ENCODE results near the gene RERGL.
A peak's percentile ranks its signal among the peaks of the same experiment; 100 is the strongest.

The RERGL gene, protein sequence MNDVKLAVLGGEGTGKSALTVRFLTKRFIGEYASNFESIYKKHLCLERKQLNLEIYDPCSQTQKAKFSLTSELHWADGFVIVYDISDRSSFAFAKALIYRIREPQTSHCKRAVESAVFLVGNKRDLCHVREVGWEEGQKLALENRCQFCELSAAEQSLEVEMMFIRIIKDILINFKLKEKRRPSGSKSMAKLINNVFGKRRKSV

DNA sequence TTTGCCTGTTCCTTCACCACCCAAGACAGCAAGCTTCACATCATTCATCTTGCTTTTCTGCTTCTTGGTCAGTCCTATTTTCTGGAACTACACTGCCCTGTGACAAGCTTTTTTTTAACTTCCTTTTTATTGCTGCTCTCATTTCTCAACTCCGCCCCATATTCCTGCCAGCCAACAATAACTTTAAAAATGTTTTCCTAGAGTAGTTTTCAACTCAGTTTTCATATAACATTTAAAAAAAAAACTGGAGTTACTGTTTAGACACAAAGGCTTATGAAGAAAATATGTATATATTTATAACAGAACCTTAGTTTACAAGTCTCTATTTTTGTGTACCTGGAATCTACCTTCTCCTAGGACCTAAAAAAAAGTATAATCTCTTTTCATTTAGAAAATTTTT, at the start of gene RERGL:
Gene RERGL (minus strand): TSS at position 101 of the 400 bp plus-strand sequence. CDS start 53 bp downstream, at position 48.
- no peak within 1 kb of the TSS for H3K27ac ChIP-seq
- H4K20me1 ChIP-seq: no peaks in the 10 kb centered on the region
- no peak within 1 kb of the TSS for H3K4me2 ChIP-seq
- H3K4me1 ChIP-seq: peaks cover 7% of the 10 kb centered on the region; the same call in 1 of the 2 replicates
- H3K9me3 ChIP-seq: no peaks in the 10 kb centered on the region
- no peak within 1 kb of the TSS for H3K9ac ChIP-seq
- H3K36me3 ChIP-seq: no peaks in the 10 kb centered on the region
- H3K4me3 ChIP-seq: no peak within 1 kb of the TSS
- no peak for TF ChIP-seq Cebpa-rat (IDR thresholded peaks at IDR 0.05)
- no peaks in the 10 kb centered on the region for H3K27me3 ChIP-seq

DNA sequence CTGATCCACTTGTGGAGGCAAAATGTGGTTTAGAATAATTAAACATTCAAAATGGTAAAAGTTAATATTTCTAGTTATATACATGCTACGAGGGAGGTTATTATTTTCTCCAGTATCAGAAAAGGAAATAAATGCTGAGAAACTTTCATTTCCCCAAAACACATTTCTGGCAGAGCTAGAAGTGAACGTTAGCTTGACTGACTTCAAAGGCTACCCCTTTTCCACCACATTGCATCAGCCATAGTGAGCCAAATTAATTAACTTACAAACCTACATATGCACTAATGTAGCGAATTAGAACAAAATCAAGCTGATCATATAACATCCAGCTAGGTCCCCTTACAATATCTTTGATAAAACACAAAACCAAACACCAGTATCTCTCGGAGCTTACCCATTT, 49.3 kb upstream of the RERGL start:
- H4K20me1 ChIP-seq: no peaks in the 10 kb centered on the region
- H3K27me3 ChIP-seq: no peaks in the 10 kb centered on the region
- no peaks in the 10 kb centered on the region for H3K36me3 ChIP-seq
- no peak for TF ChIP-seq Cebpa-rat (IDR thresholded peaks at IDR 0.05)
- peaks cover 24% of the 10 kb centered on the region for H3K4me1 ChIP-seq
- peak overlapping the region; percentile 51 for H3K9ac ChIP-seq
- H3K9me3 ChIP-seq: no peaks in the 10 kb centered on the region
- peak overlapping the region; percentile 81 for H3K27ac ChIP-seq
- H3K4me3 ChIP-seq: no peak overlapping the region
- peak overlapping the region; percentile 58 for H3K4me2 ChIP-seq

DNA sequence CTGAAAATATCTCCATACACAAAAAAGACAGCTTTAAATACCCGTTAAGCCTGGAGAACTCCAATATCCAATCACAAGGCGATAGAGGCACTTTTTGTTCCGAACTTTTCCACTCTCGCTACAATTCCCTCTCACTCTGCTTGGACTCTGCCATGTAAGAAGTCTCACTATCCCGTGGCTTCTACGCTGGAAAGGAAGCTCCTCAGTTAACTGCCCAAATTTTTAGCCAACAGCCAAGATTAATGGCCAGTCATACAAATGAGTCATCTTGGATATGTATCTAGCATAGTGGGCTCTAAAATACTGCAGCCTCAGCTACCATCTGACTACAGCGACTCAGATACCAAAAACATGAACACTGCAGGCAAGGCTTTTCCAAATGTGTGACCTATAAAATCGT, 45.5 kb upstream of the RERGL start:
- Histone ChIP-seq H3K4me2 (no peak overlapping the region), H3K9me3 (no peaks in the 10 kb centered on the region), H3K9ac (no peak overlapping the region)

DNA sequence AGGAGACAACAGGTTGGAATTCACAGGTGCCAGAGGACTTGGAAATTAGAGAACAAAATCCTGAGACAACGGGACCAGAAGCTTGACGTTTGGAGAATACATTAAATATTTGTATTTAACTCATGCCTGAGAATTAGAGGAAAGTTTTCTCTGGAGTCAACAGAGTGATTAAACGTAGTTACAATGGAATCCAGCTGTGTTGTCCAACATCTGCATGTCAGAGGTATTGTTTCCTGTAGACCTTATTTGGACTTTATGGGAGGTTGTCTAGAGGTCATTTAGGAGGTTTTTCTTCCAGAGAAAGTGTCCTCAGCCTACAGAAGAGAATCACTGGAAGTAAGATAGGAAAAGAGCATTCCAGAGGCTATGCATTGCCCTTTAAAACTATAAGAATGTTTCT, 45.1 kb upstream of the RERGL start:
- no peak overlapping the region for H3K9ac ChIP-seq
- no peaks in the 10 kb centered on the region for H3K27me3 ChIP-seq
- H3K36me3 ChIP-seq: no peaks in the 10 kb centered on the region
- TF ChIP-seq Cebpa-rat (IDR thresholded peaks at IDR 0.05): no peak
- H3K4me3 ChIP-seq: no peak overlapping the region
- H4K20me1 ChIP-seq: no peaks in the 10 kb centered on the region
- no peak overlapping the region for H3K27ac ChIP-seq
- peaks cover 24% of the 10 kb centered on the region for H3K4me1 ChIP-seq
- no peak overlapping the region for H3K4me2 ChIP-seq
- H3K9me3 ChIP-seq: no peaks in the 10 kb centered on the region

More for the DNA sequence above, 45.5 kb upstream of the RERGL start:
- peaks cover 24% of the 10 kb centered on the region for H3K4me1 ChIP-seq
- H3K36me3 ChIP-seq: no peaks in the 10 kb centered on the region
- no peak for TF ChIP-seq Cebpa-rat (IDR thresholded peaks at IDR 0.05)
- H3K4me3 ChIP-seq: no peak overlapping the region
- no peaks in the 10 kb centered on the region for H3K27me3 ChIP-seq
- no peaks in the 10 kb centered on the region for H4K20me1 ChIP-seq
- no peak overlapping the region for H3K27ac ChIP-seq

DNA sequence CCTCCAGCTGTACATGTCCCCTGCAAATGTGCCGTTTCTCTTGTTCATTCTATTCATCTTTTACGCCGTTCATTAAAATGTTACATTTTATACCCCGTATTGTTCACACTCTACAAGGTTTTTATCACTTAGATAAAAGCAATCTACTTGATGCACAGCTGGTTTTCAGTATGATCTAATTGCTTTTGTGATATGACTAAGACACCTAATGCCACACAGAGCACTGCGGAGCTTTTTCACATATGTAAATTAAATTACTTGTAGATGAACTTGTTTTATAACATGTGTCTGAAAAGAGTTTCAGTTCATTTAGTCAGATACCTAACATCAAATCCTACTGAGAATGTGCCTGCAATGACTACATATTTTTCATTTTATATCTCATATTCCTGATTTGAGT, 40.9 kb upstream of the RERGL start:
- TF ChIP-seq Cebpa-rat (IDR thresholded peaks at IDR 0.05): no peak
- H3K4me3 ChIP-seq: no peak overlapping the region
- H3K27me3 ChIP-seq: no peaks in the 10 kb centered on the region
- no peaks in the 10 kb centered on the region for H4K20me1 ChIP-seq
- peaks cover 21% of the 10 kb centered on the region for H3K9me3 ChIP-seq
- H3K9ac ChIP-seq: no peak overlapping the region
- no peak overlapping the region for H3K27ac ChIP-seq
- H3K4me2 ChIP-seq: no peak overlapping the region
- H3K4me1 ChIP-seq: no peaks in the 10 kb centered on the region
- no peaks in the 10 kb centered on the region for H3K36me3 ChIP-seq

DNA sequence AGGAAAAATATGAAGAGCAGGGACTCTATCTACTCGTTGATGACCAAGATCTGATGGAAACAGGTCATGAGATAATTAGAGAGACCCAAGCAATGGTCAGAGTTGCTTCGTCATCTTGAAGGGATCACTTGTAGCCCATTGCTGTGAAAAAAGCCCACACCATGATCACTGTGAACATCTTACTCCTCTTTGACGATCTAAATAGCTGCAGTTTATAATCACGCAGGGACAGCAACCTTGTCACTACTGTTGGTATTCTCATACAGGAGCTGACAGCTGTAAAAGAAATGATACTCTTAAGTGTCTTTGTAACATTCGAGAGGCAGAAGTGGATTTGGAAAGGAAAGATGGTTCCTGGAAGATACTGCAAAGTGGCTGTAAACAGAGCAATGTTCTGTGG, 33.7 kb upstream of the RERGL start:
- H3K27me3 ChIP-seq: no peaks in the 10 kb centered on the region
- H3K9me3 ChIP-seq: peaks cover 39% of the 10 kb centered on the region
- H3K36me3 ChIP-seq: no peaks in the 10 kb centered on the region
- no peak overlapping the region for H3K27ac ChIP-seq
- H3K4me1 ChIP-seq: no peaks in the 10 kb centered on the region
- H3K4me3 ChIP-seq: no peak overlapping the region
- H3K9ac ChIP-seq: no peak overlapping the region
- no peaks in the 10 kb centered on the region for H4K20me1 ChIP-seq
- TF ChIP-seq Cebpa-rat (IDR thresholded peaks at IDR 0.05): no peak
- H3K4me2 ChIP-seq: no peak overlapping the region

DNA sequence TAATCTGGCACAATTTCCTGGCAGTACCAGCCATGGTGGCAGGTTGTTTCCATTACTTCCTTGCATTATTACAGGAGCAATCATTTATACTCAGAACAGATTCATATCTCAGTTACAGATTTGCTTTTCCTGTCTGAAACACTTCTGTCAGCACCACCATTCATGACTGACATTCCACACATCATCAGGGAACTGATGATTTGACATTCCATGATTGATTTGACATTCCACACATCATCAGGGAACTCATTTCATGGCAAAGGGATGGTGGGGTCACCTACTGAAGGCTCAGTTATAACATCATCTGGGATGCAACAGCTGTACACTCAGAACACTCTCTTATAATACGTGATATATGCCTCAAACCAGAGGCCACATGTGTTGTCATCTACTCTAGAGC, 30.9 kb upstream of the RERGL start:
- H3K9me3 ChIP-seq: peaks cover 19% of the 10 kb centered on the region
- H3K9ac ChIP-seq: no peak overlapping the region
- H3K27ac ChIP-seq: no peak overlapping the region
- TF ChIP-seq Cebpa-rat (IDR thresholded peaks at IDR 0.05): no peak
- no peaks in the 10 kb centered on the region for H3K4me1 ChIP-seq
- H3K36me3 ChIP-seq: no peaks in the 10 kb centered on the region
- no peak overlapping the region for H3K4me3 ChIP-seq
- H4K20me1 ChIP-seq: no peaks in the 10 kb centered on the region
- H3K27me3 ChIP-seq: no peaks in the 10 kb centered on the region
- no peak overlapping the region for H3K4me2 ChIP-seq

DNA sequence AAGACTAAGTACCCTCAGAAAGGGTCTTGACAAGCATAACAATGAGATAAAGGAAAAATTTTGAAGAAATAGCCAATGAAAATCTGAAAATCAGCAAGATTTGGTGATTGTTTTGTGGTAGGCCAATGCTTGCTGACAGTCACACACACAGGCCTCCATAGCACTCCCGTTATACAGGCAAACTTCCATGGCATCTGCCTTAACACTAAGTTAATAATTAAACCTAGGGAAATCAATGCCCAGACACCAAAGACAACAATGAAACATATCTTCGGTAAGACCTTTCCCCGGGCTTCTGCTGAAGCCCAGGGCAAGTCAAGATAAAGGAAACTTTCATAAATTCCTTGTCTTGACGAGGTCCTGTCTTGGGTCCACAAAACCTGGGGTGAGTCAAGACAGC, 18.6 kb upstream of the RERGL start:
- Histone ChIP-seq H3K9ac (no peak overlapping the region), H3K4me3 (no peak overlapping the region), H3K27ac (no peak overlapping the region), H3K9me3 (peaks cover 9% of the 10 kb centered on the region), H4K20me1 (no peaks in the 10 kb centered on the region), H3K27me3 (no peaks in the 10 kb centered on the region), H3K4me2 (no peak overlapping the region), H3K36me3 (no peaks in the 10 kb centered on the region), H3K4me1 (no peaks in the 10 kb centered on the region)
- TF ChIP-seq Cebpa-rat (IDR thresholded peaks at IDR 0.05): no peak

DNA sequence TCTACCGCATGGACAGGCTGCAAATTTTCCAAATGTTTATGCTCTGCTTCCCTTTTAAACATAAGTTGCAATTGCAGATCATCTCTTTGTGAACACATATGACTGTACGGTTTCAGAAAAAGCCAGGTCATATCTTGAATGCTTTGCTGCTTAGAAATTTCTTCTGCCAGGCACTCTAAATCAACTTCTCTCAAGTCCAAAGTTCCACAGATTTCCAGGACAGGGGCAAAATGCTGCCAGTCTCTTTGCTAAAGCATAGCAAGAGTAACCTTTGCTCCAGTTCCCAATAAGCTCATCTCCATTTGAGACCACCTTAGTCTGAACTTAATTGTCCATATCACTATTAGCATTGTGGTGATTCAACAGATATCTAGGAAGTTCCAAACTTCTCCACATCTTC, 13.6 kb upstream of the RERGL start:
- no peak overlapping the region for H3K27ac ChIP-seq
- H3K27me3 ChIP-seq: no peaks in the 10 kb centered on the region
- H3K4me3 ChIP-seq: no peak overlapping the region
- H3K36me3 ChIP-seq: peaks cover 10% of the 10 kb centered on the region; the same call in 1 of the 2 replicates
- H4K20me1 ChIP-seq: no peaks in the 10 kb centered on the region
- no peak overlapping the region for H3K4me2 ChIP-seq
- no peak overlapping the region for H3K9ac ChIP-seq
- no peak for TF ChIP-seq Cebpa-rat (IDR thresholded peaks at IDR 0.05)
- peaks cover 37% of the 10 kb centered on the region for H3K4me1 ChIP-seq
- H3K9me3 ChIP-seq: peaks cover 26% of the 10 kb centered on the region

DNA sequence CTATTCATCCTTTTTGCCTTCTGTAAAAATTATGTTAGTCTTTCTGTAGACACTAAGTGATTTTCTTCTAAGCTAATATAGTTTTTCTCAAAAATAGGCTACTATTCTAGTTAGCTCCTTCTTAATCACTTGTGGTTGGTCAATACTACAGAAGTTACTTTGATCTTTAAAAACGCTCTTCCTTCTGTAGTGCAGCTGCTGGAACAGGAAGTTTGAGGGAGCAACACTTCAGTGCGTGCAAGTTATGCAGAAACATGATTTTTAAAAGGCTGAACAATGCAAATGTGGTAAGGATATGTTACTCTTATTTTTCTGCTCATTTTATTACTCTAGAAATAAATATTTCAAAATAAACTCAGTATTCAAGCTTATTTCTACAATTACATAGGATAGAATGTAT, 11.1 kb upstream of the RERGL start:
- Histone ChIP-seq H3K4me1 (peaks cover 37% of the 10 kb centered on the region), H3K36me3 (peaks cover 10% of the 10 kb centered on the region; the same call in 1 of the 2 replicates), H4K20me1 (no peaks in the 10 kb centered on the region), H3K4me2 (peak overlapping the region; percentile 82), H3K27ac (peak overlapping the region; percentile 81), H3K9ac (no peak overlapping the region), H3K27me3 (no peaks in the 10 kb centered on the region), H3K9me3 (peaks cover 26% of the 10 kb centered on the region), H3K4me3 (no peak overlapping the region)
- no peak for TF ChIP-seq Cebpa-rat (IDR thresholded peaks at IDR 0.05)

DNA sequence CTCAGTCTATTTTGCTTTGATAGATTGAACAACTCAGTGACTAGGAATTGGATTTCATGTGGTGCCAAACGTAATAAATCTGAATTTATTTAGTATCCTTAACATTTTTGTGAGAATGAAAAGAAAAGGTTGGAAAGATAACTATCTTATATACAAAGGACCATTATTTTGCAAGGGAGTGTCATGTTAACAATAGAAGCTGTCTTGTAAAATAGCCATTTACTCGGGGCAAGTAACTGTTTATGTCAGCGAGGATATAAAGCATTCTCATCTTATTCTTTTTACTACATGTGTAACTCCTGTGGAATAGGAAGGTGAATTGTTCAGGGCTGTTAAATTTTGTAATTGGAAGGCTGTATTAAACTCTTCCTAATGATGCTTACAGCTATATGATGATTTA, 5.9 kb downstream of the RERGL start:
- Histone ChIP-seq H3K4me3 (no peak overlapping the region), H3K9ac (no peak overlapping the region), H4K20me1 (no peaks in the 10 kb centered on the region), H3K27ac (no peak overlapping the region), H3K4me2 (no peak overlapping the region), H3K27me3 (no peaks in the 10 kb centered on the region), H3K36me3 (no peaks in the 10 kb centered on the region), H3K9me3 (no peaks in the 10 kb centered on the region; the same call in 1 of the 2 replicates), H3K4me1 (peaks cover 6% of the 10 kb centered on the region; the same call in 1 of the 2 replicates)
- no peak for TF ChIP-seq Cebpa-rat (IDR thresholded peaks at IDR 0.05)

Measured in BLaER1 (cell line).